ENCODE measurements around the gene COMT. TPM values are rescaled to one million over a fixed set of nuclear protein-coding genes. Genes with fewer than 3 reads are reported as not detected.

COMT gene
- total RNA-seq, 1 donor from 2014 or later = 140 TPM

DNA sequence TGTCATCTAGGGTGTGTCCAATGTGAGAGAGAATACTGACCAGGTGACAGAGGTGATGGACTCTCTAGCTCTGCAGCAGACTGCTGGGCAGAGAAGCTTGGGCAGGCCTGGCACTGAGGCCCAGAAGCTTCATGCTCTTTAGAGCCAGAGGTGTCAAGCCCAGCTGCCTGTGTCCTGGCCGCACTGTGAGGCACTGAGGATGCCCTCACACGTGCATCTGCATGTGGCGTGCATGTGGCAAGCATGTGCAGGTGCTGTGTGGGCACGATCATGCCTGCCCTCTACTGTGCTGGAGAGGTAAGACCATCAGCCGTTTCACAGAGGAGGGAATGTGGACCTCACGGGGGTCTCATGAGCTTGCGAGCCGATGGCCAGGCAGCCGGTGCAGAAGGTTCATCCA is 15.9 kb downstream of the COMT start:
- DNase-seq (ENCODE audit: low spot score) = no peak

DNA sequence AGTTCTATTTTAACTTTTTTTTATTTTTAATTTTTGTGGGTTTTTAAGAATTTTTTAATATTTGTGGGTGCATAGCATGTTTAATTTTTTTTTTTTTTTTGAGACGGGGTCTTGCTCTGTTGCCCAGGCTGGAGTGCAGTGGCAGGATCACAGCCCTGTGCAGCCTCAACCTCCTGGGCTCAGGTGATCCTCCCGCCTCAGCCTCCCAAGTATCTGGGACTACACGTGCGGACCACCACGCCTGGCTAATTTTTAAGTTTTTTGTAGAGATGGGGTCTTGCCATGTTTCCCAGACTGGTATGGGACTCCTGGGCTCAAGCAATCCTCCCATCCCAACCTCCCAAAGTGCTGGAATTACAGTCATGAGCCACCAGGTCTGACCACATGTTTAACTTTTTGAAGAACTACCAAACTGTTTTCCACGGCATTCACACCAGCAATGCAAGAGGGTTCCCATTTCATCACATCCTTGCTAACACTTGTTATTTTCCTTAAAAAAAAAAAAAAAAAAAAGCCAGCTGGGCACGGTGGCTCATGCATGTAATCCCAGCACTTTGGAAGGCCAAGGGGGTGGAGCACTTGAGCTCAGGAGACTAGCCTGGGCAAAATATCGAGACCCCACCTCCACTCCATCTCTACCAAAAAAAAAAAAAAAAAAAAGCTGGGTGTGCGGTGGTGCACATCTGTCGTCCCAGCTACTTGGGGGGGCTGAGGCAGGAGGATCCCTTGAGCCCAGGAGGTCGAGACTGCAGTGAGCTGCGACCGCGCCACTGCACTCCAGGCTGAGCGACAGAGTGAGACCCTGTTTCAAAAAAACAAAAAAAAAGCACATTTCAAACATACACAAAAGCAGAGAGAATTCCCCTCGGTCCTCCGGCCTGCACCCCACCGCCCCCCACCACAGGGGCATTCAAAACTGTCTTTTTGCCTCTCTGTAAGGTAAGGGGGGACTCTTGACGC is 16.8 kb downstream of the COMT start:
- no peak for DNase-seq (ENCODE audit: low spot score)

DNA sequence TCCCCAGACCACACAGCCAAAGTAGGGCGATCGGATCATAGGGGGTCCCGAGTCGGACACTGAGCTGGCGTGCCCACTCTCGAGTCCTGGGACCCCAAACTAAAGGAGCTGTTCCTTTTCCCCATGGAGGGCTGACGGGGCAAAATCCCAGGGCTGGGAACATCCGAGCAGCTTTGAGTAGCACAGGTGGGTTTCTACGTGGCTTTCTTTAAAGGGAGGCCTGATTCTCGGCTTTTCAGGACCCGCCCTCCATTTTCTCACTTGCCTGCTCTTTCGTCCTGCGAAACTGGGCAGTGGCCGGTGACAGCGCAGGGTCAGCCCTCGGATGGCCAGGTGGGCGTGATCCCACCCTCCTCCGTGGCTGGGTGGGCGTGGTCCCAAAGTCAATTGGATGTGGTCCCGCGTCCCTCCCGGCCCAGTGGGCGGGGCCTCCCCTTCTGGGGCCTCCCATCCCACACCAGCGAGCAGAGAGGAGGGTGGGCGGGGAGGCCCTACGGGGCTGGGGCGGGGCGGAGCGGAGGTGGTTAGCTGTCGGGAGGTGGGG is 17.5 kb downstream of the COMT start:
- peak; percentile 89 for DNase-seq (ENCODE audit: low spot score)

DNA sequence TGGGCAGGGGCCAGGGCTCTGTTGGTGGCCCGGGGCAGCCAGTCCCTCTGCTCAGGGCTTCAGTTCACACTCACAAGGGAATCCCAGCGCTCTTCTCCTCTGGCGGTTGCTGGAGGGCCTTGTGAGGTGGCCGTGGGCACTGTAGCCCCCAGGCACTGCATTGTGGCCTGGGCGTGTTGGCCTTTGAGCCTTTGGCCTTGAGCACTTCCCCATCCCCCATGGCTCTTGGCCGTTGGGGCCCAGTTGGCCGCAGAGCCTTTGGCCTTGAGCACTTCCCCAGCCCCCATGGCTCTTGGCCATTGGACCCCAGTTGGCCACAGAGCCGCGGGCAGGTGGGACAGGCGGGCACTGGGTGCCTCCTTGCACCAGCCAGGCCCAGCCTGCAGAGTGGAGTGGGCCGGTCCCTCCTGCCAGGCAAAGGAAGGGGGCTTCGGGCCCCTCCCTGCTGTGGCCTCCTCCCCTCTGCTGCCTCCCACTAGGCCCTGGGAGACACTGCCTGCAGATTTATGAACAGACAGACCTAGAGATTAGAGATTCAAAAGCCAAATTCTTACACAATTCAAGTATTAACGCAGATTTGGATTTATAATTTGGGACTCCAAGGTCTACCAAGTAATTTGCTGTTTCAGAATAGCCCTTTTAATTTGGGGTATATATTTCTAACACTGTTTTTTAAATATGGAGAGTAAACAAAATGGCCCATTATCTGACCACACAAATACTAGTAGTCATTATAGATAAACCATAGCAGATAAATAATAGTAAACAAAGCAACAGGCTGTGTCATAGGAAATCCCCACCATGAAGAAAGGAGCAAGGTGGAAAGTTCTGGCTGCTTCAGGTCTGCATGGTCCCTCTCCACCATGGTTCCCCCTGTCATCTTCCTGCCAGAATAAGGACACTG is 18.3 kb downstream of the COMT start:
- no peak for DNase-seq (ENCODE audit: low spot score)

DNA sequence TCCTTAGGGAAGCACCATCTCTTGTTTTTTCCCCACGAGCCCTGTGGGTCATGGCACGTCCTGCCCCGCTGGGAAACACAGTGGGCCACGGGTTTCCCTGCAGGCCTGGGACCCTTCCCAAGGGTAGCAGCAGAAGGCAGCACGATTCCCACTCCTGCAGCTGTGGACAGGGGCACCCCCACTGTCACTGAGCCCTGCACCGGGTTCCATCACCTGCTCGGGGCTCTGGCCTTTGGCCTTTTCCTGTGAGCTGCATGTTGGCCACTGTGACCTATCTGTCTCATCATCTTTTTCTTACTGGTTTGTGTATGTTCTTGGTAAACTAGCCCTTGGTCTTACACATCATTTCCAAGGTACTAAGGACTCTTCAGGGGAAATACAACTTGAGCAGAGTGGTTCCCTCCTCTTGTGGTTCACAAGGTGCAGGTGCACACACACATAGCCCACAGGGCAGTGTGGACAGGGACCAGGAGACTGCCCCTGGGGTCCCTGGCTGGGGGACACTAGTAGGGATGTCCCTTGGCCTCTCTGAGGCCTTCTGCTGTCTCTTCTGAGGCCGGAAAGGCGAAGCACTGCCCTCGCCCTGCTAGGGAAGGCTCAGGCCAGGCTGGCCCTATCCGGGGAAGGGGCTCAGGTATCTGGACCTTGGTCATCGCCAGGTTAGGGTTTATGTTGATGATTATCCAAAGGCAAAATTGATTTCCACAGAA is 19.1 kb downstream of the COMT start:
- no peak for DNase-seq (ENCODE audit: low spot score)

DNA sequence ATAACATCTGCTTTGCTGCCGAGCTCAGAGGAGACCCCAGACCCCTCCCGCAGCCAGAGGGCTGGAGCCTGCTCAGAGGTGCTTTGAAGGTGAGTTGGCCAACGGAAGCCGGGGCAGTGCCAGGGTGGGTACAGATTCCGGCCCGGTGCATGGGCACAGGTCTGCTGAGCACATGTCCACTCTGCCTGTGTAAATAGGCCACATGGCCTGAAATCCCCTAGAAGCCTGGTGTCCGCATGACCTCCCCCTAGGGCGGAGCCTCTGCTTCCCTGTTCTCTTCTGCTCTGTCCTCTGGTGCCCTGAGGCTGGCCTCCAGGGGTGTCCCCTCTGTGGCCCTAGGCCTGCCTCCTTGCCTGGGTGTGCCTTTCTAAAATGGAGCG is 19.6 kb downstream of the COMT start:
- DNase-seq (ENCODE audit: low spot score) = no peak

DNA sequence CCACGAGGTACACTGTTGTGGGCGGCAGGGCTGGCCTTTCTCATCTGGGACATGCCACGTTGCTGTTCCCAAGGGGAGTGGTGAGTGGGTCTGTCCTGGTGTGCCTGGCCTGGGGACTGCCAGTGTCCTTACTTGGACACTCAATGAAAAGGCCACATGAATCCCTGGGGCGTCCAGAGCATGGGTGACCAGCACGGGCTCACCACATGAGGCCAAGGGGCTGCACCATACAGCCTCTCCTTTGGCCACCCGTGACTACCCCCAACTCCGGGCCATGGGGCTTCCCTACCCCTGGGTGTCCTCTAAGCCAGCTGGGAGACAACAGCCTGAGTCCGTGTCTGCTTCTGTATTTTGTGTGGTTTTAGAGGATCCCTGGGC is 20.3 kb downstream of the COMT start:
- DNase-seq (ENCODE audit: low spot score) = no peak

DNA sequence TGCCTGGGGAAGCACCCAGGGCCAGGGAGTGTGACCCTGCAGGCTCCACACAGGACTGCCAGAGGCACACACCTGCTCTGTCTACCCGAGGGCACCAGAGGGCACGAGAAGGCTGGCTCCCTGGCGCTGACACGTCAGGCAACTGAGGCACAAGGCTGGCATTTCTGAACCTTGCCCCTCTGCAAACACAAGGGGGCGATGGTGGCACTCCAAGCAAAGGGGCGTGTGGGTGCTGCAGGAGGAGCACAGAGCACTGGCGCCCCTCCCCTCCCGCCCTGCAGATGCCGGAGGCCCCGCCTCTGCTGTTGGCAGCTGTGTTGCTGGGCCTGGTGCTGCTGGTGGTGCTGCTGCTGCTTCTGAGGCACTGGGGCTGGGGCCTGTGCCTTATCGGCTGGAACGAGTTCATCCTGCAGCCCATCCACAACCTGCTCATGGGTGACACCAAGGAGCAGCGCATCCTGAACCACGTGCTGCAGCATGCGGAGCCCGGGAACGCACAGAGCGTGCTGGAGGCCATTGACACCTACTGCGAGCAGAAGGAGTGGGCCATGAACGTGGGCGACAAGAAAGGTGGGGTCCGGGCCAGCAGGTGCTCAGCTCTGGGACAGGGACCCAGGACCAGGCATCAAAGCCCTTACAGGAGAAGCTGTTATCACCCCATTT is 20.8 kb downstream of the COMT start:
- DNase-seq (ENCODE audit: low spot score) = peak; percentile 85

DNA sequence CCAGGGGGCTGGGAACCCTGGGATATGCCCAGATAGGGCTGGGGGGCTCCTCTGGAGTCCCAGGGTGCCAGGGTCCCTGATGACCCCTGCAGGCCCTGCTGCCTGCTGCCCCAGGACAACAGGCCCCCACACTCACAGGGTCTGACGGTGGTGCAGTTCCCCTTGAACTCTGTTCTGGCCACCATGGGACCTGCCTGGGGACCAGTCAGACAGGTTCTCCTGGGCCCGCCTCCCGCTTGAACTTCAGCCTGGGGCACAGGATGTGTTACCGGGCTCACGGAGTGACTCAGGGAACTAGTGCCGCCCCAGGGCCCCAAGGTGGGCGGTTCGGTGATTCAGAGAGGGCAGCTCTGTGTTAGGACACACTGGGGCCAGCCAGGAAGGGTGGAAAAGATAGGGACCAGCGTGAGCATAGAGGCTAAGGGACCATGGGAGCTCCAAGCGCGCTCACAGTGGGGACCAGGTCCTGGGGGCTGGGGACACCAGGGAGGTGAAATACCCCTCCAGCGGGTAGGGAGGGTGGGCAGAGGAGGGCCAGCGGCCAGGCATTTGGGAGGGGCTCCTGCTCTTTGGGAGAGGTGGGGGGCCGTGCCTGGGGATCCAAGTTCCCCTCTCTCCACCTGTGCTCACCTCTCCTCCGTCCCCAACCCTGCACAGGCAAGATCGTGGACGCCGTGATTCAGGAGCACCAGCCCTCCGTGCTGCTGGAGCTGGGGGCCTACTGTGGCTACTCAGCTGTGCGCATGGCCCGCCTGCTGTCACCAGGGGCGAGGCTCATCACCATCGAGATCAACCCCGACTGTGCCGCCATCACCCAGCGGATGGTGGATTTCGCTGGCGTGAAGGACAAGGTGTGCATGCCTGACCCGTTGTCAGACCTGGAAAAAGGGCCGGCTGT is 21.6 kb downstream of the COMT start:
- peak; percentile 79 for DNase-seq (ENCODE audit: low spot score)

DNA sequence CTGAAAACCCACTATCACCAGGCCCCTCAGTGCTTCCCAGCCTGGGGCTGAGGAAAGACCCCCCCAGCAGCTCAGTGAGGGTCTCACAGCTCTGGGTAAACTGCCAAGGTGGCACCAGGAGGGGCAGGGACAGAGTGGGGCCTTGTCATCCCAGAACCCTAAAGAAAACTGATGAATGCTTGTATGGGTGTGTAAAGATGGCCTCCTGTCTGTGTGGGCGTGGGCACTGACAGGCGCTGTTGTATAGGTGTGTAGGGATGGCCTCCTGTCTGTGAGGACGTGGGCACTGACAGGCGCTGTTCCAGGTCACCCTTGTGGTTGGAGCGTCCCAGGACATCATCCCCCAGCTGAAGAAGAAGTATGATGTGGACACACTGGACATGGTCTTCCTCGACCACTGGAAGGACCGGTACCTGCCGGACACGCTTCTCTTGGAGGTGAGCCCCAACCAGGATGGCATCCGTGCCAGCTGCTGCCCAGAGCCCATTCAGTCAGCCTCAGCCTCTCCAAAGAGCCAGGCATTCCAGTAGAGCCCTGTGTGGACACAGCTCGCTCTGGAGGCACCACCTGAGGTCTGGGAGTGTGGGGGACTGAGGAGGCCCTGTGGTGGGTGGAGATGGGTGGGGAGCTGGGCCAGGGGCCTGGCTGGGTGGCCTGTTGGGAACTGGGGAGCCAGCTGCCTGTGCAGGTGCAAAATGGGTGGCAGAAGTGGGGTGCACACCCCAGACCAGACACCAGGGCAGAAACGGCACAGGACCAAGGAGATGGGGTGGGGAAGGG is 22.5 kb downstream of the COMT start:
- DNase-seq (ENCODE audit: low spot score) = no peak

DNA sequence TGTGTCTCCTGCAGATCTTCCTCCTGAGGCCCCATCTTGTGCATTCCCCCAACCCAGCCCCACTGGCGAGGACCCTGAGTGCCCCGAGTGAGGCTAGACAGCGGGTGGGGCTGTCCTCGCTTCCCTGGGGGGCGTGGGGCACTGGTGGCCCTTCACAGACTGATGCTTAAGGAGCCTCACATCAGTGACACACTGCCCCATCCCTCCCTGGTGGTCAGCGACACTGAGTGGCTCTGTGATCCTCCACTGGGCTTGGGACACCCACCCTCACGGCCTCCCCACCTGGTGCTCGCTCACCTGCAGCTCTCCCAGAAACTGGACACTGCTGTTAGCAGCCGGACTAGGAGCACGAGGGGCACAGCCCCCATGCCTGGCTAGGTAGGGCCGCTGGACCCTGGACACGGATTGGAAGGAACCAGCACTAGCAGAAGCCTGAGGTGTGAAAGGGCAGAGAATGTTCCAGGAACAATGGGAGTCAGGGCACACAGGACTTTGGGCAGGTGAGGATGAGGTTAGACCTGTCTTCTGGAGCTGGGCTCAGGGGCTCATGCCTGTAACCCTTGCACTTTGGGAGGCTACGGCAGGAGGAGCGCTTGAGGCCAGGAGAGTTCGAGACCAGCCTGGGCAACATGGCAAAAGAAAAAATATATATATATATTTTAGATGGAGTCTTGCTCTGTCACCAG is 23.3 kb downstream of the COMT start:
- no peak for DNase-seq (ENCODE audit: low spot score)

DNA sequence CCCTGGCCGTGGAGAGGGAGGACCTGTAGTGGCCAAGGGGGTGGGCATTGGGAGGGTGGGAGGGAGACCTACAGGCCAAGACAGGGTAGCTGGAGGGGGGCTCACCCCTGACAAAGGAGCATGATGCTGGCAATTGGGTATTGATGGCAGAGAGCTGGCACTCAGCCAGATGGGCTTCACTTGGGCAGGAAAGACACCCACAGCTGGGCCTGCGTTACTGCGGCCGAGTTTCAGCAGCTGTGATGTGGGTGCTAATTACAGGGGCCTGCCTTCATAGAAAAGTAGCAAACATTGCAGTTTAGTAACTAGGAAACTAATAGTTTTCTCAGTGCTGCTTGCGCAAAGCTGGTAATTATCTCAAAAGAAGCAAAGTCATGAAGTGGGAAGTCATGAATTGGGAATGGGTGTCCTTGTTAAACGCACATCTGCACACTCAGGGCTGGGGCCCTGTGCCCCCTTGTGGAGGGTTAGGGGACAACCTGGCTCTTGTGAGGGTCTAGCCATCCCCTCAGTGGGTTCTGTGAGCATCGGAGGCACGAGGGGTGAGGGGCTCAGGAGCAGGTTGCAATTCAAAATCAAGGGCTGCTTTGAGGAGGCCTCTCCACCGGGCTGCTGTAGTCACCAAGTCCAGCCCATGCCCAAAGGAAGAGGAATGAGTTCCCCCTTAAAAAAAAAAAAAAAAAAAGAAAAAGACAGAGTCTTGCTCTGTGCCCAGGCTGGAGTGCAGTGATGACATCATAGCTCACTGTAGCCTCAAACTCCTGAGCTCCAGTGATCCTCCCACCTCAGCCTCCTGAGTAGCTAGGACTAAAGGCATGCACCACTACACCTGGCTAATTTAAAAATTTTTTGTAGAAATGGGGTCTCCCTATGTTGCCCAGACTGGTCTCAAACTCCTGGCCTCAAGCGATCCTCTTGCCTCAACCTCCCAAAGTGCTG is 24.5 kb downstream of the COMT start:
- no peak for DNase-seq (ENCODE audit: low spot score)

DNA sequence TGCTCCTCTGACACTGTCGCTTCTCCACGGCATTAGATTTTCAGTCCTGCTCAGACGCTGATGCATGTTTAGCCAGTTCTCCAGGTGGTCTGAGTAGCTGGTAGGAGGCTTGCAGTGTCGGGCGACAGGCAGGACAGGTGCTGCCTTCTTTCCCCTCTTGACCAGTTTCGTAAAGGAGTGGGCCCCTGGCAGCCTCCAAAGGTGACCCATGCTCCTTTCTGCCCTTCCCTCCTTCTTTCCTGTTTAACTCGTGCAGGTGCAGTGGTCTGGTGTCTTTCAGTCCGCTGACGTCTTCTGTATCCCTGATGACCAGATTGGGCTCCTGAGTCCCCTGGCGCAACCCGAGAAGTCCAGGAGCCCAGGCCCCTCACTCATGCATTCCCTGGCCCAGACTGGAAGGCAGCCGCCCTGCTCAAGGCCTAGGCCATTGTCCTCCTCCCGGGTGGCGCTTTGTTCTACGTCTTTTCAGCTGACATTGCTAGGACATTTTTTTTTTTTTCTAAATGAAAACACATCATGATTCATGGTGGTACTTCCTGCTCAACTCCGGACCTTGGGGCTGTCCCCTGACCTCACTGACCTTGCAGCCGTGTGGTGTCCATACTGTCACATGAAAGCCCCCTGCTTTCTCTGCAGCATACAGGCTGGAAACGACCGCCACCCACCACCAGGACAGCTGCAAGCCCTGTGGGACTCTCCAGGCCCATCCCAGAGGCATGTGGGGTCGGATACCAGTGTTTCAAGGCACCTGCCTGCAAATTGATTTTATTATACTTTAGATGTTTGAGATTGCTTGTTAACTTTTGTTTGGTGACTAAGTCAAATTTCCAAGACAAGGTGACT is 25.6 kb downstream of the COMT start:
- DNase-seq (ENCODE audit: low spot score) = no peak

DNA sequence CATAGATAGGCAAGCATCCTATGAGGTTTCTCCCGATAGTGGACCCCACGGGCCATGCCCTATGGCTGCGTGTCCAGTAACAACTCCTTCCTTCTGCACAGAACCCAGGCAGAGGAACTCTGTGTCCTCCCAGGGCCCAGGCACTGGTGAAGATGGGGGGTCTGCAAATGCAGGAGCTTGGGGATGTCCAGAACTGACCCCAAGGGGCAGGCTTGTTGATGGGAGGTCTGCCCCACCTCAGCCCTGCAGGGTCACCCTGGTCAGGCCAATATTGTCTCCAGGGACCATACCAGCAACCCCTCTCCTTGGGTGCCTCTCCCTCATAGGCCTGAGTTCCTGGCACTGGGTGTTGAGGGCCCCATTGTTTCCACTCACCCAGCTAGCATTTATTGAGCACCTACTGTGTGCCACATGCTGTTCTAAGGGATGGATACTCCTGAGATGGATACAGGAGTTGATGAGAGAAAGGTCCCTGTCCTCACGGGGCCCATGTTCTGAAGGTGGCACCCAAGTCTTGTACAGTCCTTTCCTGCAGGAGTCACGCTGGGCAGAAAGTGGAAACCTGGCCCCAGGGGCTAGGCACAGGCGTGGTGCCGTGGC is 26.4 kb downstream of the COMT start:
- DNase-seq (ENCODE audit: low spot score) = no peak

DNA sequence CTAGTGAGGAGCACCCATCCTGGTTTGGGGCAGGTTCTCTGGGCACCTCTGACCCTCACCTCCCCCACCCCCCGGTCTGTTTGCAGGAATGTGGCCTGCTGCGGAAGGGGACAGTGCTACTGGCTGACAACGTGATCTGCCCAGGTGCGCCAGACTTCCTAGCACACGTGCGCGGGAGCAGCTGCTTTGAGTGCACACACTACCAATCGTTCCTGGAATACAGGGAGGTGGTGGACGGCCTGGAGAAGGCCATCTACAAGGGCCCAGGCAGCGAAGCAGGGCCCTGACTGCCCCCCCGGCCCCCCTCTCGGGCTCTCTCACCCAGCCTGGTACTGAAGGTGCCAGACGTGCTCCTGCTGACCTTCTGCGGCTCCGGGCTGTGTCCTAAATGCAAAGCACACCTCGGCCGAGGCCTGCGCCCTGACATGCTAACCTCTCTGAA is 26.9 kb downstream of the COMT start:
- no peak for DNase-seq (ENCODE audit: low spot score)
